Islet of Langerhans (tissue), 1 donor: ENCODE measurements around the gene CAPNS1.
"Not testable (repeated sequence)": the region's sequence is repeated elsewhere in the genome, so short reads cannot be mapped to it uniquely, and the experiment has no call there.

Experiments used
- FAIRE-seq: peaks from one replicate; lab custom pipeline; 2011; peaks lifted over from hg19 to GRCh38; lab: Jason Lieb, UNC

Gene CAPNS1

DNA sequence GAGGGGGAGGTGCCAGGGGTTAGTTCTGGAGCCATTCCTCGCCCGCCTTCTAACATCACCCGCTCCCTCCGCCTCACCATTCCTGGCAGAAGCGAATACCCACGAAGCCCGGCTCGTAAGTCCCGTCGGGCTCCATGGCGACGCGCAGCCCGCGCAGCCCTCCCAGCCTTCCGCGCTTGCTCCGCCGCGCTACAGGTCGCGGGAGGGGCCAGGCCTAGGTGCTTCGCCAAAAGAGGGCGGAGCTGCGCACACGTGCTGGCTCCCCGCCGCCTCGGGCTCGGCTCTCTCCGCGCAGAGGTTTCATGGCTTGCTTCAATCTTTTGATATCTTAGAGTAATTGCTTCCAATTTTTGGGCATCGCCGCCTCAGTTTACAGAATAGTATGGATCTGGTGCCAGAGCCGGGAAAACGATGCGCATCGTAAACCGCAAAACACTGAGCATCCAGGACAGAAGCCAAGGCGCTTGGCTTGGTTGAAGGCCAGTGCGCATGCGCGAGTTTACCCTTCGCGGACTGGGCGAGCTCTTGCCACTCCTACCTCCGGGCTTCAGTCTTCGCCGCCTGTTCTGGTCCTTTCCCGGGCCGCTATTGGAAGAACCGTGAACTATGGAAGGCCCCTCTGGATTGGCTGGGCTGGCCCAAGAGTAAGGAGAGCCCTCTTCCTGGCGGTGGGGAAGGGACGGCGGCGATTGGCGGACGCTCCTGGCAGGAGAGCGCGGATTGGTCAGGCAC is 25.0 kb upstream of the CAPNS1 start, which contains the start of gene POLR2I:
Gene POLR2I (minus strand): TSS at position 155 of the 732 bp plus-strand sequence. CDS start 19 bp downstream, at position 136.
- FAIRE-seq = no peak

DNA sequence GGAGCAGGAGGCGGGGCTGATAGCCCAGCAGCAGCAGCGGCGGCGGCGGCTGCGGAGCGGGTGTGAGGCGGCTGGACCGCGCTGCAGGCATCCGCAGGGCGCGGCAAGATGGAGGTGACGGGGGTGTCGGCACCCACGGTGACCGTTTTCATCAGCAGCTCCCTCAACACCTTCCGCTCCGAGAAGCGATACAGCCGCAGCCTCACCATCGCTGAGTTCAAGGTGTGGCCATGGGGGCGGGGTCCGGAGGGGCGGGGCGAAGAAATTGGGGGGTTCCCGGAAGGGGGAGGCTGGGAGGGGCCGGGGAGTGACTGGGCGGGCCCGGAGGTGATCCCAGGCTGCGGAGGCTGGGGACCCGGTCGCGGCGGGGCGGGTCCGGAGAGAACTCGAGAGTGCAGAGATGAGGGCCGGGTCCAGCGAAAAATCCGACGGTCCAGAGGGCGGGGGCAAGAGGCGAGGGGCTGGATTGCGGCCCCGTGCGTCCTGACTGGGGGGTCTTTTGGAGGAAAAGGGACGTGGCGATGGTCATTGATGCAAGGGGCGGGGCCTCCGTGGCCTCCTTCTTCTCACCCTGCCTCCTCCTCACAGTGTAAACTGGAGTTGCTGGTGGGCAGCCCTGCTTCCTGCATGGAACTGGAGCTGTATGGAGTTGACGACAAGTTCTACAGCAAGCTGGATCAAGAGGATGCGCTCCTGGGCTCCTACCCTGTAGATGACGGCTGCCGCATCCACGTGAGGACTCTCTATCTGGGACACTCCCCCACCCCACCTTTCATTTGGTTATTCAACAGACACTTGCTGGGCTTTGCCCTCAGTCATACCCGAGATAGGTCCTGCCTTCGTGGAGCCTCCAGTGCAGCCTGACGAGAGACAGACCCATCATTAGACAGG is 24.2 kb upstream of the CAPNS1 start, which contains the start of gene TBCB:
Gene TBCB (plus strand): TSS at position 16 of the 891 bp plus-strand sequence. CDS start 93 bp downstream, at position 109.
- FAIRE-seq = no peak

DNA sequence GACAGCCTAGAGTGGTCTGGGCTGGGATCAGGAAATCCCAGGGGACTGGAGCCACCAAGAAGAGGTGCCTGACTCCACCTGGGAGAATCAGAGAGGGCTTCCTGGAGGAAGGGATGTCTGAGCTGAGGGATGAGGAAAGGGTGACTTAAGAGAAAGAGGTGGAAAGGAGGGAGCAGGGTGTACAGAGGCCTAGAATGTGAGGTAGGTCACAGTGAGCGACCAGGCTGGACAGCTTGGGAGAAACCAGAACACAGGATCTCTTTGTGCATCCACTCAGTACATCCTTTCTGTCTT is 23.6 kb upstream of the CAPNS1 start:
- FAIRE-seq = no peak

DNA sequence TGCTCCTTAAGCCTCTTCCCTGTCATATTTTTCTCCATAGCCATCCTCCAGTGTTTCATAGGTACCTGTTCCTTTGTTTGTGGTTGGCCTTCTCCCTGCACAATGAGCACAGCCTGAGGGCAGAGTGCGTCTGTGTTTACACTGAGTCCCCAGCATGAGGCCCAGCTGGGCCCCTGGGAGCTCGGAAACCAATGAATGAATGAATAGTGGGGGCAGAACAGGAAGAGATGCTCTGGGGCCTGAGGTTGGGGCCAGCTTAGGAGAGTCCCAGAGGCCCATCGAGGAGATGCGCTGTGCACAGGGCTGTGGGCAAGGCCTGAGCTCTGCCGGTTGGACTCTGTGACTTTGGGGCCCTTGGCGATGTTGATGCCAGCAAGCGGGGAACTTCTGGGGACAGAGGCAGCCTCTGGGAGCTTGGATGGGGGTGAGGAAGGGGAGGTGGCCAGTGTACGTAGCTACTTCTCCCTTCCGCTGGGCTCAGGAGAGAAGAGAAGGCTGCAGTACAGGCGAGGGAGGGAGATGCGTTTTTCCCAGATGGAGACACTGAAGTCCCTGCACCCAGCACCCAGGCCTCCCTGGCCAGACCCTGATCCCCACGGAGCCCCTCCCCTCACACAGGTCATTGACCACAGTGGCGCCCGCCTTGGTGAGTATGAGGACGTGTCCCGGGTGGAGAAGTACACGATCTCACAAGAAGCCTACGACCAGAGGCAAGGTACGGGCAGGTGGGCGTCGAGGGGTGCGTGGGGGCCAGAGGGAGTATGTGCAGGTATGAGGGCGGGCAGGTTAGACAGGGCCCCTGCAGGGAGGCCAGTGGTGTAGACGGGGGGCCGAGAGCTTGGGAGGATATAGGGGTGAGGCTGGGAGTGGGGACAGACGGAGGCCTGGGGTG is 19.5 kb upstream of the CAPNS1 start:
- no peak for FAIRE-seq

DNA sequence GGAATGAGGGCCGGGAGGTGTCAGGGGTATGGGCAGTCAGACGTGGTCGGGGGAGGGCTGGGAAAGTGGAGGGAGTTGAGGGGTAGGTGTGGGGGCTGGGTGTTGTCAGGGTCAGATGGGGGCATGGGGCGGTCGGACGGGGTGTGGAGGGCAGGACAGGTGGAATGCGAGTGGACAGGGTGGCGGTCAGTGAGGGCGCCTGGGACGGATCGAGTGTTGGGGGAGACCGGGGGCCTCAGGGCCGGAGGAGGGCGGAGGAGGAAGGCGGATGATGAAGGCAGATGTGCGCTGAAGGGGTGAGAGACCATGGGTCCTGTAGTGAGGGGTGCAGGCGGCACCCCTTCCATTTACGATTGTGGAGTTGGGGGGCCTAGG is 18.9 kb upstream of the CAPNS1 start:
- FAIRE-seq = no peak

DNA sequence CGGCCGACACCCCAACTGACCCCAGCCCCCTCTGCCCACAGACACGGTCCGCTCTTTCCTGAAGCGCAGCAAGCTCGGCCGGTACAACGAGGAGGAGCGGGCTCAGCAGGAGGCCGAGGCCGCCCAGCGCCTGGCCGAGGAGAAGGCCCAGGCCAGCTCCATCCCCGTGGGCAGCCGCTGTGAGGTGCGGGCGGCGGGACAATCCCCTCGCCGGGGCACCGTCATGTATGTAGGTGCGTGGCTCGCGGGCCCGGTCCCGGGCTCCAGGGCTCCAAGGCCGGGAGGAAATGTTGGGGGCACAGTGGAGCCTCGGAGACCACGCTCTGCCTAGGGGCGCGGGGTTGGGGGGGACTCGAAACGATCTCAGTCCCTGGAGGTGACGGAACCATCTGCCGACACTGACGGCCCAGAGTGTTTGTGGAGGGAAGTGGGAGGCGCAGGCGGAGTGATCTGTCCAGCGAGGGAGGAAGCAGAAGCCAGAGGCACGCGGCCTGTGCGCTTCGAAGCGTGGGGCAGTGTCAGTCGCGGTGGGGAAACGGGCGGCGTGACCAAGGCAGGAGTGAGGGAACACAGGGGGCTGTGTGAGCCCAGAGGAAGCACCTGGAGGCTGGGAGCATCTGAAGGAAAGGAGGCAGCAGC is 18.3 kb upstream of the CAPNS1 start:
- FAIRE-seq = no peak

DNA sequence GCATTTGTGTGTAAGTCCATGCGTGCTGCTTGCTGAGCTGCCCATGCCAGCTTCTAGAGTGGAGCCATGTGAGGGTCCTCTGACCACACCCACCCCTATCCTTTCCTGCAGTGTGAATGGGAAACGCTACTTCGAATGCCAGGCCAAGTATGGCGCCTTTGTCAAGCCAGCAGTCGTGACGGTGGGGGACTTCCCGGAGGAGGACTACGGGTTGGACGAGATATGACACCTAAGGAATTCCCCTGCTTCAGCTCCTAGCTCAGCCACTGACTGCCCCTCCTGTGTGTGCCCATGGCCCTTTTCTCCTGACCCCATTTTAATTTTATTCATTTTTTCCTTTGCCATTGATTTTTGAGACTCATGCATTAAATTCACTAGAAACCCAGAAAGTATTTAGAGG is 14.3 kb upstream of the CAPNS1 start:
- no peak for FAIRE-seq

DNA sequence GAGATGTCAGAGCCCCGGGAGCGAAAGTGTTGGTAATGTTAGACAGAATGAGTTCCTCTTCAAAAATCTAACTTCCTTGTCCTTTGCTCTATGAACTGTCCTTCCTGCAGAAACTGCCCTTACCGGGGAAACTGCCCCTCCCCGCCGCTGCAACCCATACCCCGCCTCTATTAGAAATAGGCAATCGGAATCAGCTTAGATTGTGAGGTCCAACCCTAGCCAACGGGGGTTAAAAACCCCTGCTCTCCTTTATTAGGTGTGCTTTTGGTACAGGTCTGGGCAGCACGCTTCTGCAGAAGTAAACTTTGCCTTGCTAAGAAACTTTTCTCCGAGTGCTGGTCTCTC is 11.5 kb upstream of the CAPNS1 start:
- FAIRE-seq = no peak

DNA sequence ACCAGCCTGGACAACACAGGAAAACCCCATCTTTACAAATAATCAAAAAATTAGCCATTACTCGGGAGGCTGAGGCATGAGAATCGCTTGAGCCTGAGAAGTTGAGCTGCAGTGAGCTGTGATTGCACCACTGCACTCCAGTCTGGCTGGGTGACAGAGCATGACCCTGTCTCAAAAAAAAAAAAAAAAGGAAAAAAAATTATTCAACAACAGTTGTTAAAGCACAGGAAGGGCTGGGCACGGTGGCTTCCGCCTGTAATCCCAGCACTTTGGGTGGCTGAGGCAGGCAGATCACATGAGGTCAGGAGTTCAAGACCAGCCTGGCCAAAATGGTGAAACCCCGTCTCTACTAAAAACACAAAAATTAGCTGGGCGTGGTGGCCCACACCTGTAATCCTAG is 8.6 kb upstream of the CAPNS1 start:
- not testable (repeated sequence) for FAIRE-seq

DNA sequence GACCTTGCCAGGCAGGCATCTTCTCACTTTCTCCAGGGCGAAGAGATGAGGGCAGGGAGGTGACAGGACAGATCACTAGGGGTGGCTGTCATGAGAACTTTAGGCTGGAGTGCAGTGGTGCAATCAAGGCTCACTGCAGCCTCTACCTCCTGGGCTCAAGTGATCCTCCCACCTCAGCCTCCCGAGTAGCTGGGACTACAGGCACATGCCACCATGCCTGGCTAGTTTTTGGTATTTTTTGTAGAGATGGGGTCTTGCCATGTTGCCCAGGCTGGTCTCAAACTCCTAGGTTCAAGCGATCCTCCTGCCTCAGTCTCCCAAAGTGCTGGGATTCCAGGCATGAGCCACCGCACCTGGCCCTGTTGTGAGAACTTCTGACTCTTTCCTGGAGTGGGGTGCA is 5.0 kb upstream of the CAPNS1 start:
- FAIRE-seq = not testable (repeated sequence)

DNA sequence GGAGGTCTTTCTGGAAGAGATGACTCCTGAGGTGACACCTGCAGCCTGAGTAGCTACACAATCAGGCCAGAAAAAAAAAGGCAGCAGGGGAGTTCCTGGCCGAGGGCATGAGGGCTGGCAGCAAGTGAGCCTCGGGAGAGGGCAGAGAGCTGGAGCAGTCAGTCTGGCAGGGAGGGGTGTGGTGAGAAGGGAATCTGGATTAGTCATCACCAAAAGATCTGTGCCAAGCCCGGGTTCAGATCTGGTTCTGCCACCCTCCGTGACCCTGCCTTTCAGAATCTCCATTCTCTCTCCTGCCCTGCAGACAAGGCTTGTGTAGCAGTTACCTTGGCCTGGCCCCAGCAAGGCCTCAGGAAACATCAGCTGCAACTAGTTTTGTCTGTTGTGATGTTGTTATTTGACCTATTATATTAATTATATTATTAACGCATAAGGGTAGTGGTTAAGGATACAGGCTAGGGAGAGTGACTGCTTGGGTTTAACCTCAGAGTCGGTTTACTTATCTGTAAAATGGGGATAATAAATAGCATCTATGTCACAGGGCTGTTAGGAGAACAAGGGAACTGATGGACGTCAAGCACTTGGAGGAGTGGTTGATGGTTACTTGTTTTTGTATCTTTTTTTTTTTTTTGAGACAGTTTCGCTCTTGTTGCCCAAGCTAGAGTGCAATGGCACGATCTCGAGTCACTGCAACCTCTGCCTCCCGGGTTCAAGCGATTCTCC is 2.7 kb upstream of the CAPNS1 start:
- no peak for FAIRE-seq

DNA sequence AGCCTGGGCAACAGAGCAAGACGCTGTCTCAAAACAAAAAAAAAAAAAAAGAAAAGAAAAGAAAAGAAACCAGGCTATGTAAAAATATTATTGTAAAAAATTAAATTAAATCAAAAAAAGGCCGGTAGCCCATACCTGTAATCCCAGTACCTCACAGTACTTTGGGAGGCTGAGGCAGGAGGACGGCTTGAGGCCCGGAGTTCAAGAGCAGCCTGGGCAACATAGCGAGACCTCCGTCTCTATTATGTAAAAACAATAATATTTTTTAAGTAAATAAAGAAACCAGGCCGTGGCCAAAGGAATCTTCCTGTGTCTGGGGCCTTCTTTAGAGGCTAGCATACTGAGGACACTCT is 770 bp upstream of the CAPNS1 start:
- FAIRE-seq = no peak

DNA sequence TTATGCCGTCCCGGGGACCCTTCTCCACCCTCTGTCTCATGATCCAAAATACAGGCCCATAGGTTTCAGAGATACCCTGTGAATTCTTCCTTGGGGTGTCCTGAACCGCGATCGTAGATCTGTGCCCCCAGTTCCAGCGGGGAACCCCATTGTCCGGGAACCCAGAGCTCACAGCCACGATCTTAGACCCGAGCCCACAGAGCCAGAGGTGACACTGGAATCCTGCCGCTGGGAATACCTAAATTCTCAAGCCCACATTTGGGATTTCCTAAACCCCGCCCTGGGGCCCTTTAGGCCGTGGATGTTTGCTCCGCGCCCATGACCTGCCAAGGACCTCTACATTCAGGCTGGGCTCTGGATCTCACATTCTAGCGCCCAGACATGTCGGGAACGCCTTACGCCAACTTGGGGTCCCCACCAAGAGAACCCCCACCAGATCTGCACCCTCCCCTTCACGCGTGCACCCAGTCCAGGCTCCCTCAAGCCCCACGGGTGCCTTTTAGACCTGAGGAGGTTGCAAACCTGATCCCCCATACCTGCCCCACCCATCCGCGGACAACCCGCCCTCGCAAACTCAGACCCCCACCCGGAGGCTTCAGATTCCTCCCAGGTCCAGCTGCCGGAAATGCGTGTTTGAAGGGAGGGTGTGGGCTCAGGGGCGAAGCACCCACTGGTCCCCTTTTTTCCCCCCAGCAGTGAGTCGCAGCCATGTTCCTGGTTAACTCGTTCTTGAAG is 605 bp downstream of the CAPNS1 start:
- no peak for FAIRE-seq

DNA sequence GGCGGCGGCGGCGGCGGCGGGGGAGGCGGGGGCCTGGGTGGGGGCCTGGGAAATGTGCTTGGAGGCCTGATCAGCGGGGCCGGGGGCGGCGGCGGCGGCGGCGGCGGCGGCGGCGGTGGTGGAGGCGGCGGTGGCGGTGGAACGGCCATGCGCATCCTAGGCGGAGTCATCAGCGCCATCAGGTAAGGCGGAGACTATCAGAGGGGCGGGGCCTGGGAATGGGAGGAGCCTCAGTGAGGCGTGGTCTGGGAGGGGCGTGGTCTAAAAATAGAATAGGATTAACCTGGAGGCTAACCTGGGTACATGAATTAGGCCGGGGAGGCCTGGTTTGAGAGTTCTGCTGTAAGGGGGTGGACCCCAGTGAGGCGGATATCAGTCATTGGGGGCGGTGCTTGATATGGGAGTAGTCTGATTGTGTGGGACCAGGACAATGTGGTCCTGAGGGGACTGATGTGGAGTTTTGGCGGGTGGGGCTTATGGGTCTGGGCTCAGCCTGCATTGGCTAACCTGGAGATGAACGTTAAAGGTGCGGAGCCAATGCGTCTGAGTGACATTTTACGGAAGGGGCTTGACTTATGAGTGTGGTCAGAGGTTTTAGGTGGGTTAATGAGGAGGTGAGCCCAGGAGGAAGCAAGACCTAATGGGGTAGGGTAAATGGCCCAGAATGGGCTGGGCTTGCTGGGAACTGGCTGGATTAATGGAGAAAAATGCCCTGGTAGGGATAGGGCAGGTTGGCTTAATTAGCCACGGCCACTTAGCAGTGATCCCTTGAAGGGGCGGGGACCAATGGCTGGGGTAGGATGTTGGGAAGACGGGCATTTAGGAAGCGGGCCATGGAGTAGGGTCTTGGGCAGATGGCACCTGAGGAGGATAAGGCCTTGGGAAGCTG is 1.4 kb downstream of the CAPNS1 start:
- FAIRE-seq = no peak

DNA sequence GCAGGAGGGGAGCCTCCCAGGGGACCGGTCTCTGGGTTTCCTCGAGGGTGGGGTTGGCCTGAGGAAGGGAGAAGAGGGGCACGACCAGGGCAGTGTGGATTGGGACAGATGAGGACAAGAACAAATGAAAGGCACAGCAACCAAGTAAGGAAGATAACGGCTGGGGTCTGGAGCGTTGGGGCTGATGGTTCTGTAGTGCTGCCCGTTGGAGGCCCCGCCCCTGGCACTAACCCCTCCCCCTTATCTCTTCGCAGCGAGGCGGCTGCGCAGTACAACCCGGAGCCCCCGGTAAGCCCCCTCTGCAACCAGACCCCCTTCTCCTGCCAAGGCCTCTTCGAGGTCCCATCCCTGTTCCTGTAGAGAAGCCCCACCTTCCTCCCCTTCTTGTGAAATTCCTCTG is 2.2 kb downstream of the CAPNS1 start:
- no peak for FAIRE-seq

DNA sequence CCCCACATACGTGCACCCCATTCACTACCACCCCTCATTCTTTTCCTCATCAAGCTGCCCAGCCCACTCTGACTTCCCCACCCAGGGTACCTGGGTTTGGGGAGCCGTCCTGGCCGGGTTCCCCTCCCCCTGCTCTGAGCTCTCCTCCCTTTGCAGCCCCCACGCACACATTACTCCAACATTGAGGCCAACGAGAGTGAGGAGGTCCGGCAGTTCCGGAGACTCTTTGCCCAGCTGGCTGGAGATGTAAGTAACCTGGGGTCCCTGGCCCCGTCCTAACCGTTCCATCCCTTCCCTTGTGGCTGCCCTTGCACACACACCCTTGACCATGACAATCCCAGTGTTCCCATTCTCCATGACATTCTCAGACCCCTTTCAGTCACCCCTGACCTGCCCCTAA is 2.6 kb downstream of the CAPNS1 start:
- no peak for FAIRE-seq

DNA sequence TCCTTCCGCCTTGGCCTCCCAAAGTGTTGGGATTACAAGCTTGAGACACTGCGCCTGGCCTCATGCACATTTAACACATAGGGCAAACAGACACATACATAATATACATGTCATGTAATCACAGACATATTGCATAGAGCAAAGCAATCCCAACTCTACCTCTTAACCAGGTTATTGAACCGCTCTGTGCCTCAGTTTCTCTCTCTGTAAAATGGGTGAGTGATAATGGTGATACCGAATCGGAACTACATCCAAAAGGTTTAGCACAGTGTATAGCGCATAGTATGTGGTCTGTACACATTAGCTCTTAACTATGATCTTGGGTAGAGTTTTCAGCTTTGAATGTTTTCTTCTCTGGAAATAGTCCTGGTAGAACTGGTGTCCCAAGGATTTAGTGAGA is 4.8 kb downstream of the CAPNS1 start:
- no peak for FAIRE-seq

DNA sequence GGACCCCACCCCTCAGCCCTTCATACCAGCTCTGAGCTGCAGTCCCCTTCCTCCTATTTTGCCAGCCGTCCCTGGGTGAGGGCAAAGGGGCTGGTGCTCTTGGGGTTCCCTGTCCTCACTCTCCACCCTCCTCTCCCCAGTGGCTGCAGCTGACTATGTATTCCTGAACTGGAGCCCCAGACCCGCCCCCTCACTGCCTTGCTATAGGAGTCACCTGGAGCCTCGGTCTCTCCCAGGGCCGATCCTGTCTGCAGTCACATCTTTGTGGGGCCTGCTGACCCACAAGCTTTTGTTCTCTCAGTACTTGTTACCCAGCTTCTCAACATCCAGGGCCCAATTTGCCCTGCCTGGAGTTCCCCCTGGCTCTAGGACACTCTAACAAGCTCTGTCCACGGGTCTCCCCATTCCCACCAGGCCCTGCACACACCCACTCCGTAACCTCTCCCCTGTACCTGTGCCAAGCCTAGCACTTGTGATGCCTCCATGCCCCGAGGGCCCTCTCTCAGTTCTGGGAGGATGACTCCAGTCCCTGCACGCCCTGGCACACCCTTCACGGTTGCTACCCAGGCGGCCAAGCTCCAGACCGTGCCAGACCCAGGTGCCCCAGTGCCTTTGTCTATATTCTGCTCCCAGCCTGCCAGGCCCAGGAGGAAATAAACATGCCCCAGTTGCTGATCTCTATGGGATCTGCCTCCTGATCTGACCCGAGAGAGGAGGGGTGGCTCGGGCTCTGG is 10.0 kb downstream of the CAPNS1 start:
- FAIRE-seq = no peak

DNA sequence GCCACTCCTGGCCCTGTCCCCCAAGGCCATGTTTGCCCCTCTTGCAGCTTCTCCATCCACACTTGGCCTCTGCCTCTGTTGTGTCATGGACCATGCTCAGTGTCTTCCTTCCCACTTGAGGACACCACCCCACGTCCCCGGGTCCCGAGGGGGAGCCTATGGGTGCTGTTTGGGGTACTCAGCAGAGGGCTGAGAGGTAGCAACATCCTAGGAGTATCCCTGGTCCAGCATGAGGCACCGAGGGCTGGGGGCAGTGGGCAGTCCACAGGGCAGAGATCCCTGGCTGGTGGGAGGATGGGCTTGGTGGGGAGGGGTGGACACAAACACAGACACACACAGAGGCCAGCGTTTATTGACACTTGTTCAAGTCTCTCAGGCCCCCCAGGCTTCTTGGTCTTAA is 10.7 kb downstream of the CAPNS1 start:
- no peak for FAIRE-seq
